CD4-positive, alpha-beta T cell treated with Interleukin-12 subunit alpha and Interleukin-12 subunit beta, for 1 hour (primary cell): ENCODE data around the gene CNTN5.
A peak's percentile ranks its signal among the peaks of the same experiment; 100 is the strongest.
"Not testable (repeated sequence)": the region's sequence is repeated elsewhere in the genome, so short reads cannot be mapped to it uniquely, and the experiment has no call there.

ENCODE experiments used
- DNase-seq: peaks from one replicate; pipeline ENCODE4 v3.0.0-alpha.2; 2020

The CNTN5 gene

GRCh38 chr11:99020352-99021225 is at the start of gene CNTN5:
Gene CNTN5, plus strand, starts transcription at chr11:99020949.
- no peak for DNase-seq

- no peak for DNase-seq
These were observed 41.5 kb upstream of the CNTN5 start for GRCh38 chr11:98979205-98979604.

- DNase-seq: peak; percentile 31
These were observed 4.9 kb upstream of the CNTN5 start for GRCh38 chr11:99015634-99016454.

GRCh38 chr11:99019696-99020095 is 1.1 kb upstream of the CNTN5 start:
- no peak for DNase-seq

- DNase-seq: no peak
These were observed 16.3 kb downstream of the CNTN5 start for GRCh38 chr11:99037057-99037456.

- no peak for DNase-seq
These were observed 42.6 kb downstream of the CNTN5 start for GRCh38 chr11:99063331-99063730.

GRCh38 chr11:99065121-99065520 is 44.4 kb downstream of the CNTN5 start:
- DNase-seq: no peak

GRCh38 chr11:99066618-99067317 is 46.0 kb downstream of the CNTN5 start:
- no peak for DNase-seq

GRCh38 chr11:99068832-99069231 is 48.1 kb downstream of the CNTN5 start:
- DNase-seq: no peak

- DNase-seq: no peak
These were observed 49.2 kb downstream of the CNTN5 start for GRCh38 chr11:99069856-99070444.

GRCh38 chr11:99079576-99079975 is 58.8 kb downstream of the CNTN5 start:
- no peak for DNase-seq

- no peak for DNase-seq
These were observed 59.4 kb downstream of the CNTN5 start for GRCh38 chr11:99080154-99080553.

GRCh38 chr11:99098258-99098657 is 77.5 kb downstream of the CNTN5 start:
- no peak for DNase-seq

GRCh38 chr11:99098751-99099150 is 78.0 kb downstream of the CNTN5 start:
- no peak for DNase-seq

GRCh38 chr11:99117603-99118002 is 96.9 kb downstream of the CNTN5 start:
- DNase-seq: no peak

GRCh38 chr11:99133862-99134261 is 113.1 kb downstream of the CNTN5 start:
- DNase-seq: not testable (repeated sequence)

- DNase-seq: no peak
These were observed 114.8 kb downstream of the CNTN5 start for GRCh38 chr11:99135508-99135907.

GRCh38 chr11:99142237-99142636 is 121.5 kb downstream of the CNTN5 start:
- no peak for DNase-seq

- DNase-seq: no peak
These were observed 127.6 kb downstream of the CNTN5 start for GRCh38 chr11:99148352-99148751.

- DNase-seq: no peak
These were observed 133.5 kb downstream of the CNTN5 start for GRCh38 chr11:99154277-99154676.

GRCh38 chr11:99160447-99160846 is 139.7 kb downstream of the CNTN5 start:
- no peak for DNase-seq

GRCh38 chr11:99162819-99163218 is 142.1 kb downstream of the CNTN5 start:
- no peak for DNase-seq

GRCh38 chr11:99170591-99170990 is 149.8 kb downstream of the CNTN5 start:
- DNase-seq: no peak
